SHP77 (cell line): ENCODE measurements around the gene COL24A1.

Experiments
- DNase-seq, 2 experiments: peaks; one replicate each; lab custom pipeline; 2025; lab: John Stamatoyannopoulos, UW

Gene COL24A1

DNA sequence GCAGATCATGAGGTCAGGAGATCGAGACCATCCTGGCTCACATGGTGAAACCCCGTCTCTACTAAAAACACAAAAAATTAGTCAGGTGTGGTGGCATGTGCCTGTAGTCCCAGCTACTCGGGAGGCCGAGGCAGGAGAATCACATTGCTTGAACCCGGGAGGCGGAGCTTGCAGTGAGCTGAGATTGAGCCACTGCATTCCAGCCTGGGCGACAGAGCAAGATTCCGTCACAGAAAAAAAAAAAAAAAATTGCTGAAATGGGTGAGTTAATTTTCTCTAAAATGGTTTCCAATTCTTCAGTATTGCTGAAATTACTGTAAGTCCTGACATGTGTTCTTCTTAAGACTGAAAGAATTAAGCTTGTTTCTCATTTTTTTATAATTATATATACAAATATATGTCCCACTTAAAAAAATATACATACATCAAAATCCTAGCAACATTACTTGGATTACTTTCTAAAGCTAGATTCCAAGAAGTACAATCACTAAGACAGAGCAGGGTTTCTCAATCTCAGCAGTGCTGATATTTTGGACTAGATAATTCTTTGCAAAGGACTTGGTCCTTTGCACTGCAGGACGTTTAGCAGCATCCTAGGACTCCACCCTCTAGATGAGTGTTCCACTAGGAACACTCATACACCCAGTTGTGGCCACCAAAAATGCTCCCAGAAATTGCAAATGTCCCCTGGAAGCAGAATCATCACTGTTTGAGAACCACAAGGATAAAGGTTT is 473.1 kb downstream of the COL24A1 start:
- DNase-seq = no peak

GRCh38 chr1:85681087-85681486 is 475.5 kb downstream of the COL24A1 start:
- DNase-seq = no peak
